ENCODE results near the gene PARN.
"Not testable (repeated sequence)": the region's sequence is repeated elsewhere in the genome, so short reads cannot be mapped to it uniquely, and the experiment has no call there.

The PARN gene

DNA sequence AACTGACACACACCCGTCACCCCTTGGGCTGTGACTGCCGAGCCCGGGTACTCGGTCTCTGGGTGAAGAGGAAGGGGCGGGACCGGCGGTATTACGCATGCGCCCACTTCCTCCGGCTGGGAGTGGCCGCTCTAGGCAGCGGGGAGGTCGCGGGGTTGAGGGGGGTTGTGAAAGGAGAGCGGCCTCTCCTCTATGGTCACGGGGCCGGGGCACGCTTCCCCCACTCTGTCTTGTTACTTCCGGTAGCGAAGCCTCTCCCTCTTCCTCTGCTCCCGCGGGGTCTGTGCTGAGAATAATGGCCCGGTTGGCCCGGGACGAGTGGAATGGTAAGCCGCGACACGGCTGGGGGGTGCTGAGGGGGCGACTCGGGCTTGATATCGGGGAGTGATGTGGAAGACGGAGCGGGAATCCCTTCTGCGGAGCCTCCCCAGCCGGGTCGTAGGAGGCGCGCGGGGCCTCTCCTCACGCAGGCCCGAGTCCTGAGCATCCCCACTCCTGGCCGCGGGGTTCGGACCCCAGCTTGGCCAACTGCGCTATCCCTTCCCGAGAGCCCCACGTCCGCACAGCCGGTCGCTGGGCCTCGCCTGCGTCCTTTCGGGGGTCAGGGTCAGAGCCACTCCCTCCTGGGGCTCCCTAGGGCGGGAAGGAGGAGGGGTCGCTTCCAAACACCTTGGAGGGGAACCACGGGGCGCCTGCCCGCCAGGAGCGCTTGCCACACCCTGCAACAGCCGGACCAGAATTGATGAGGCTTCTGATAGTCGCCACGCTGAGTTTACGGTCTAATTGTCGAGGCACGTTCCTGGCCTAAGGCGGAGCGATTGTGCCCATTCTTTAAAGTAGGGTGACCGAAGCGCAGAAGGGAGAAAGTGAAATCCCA lies 2.9 kb upstream of the PARN start, which contains the start of gene BFAR:
Gene BFAR (plus strand): TSS at position 259 of the 877 bp plus-strand sequence. CDS start 11,396 bp downstream, outside the sequence.
- DNase-seq (ENCODE audit: low read depth in 2 of 2): peak; percentile 99

DNA sequence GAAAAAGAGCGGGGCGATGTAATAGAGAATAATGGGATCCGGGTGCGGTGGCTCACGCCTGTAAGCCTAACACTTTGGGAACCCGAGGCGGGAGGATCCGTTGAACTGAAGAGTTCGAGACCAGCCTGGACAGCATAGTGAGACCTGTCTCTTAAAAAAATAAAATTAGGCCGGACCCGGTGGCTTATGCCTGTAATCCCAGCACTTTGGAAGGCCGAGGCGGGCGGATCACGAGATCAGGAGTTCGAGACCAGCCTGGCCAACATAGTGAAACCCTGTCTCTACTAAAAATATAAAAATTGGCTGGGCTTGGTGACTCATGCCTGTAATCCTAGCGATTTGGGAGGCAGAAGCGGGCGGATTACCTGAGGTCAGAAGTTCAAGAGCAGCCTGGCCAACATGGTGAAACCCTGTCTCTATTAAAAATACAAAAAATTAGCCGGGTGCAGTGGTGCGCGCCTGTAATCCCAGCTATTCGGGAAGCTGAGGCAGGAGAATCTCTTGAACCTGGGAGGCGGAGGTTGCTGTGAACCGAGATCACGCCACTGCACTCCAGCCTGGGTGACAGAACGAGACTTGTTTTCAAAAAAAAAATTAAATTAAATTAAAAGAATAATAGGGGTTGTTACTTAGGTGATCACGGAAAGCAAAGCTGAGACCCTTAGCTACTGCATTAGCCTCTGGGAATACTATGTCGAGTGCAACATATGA lies 715 bp upstream of the PARN start:
- not testable (repeated sequence) for DNase-seq (ENCODE audit: low read depth in 2 of 2)

DNA sequence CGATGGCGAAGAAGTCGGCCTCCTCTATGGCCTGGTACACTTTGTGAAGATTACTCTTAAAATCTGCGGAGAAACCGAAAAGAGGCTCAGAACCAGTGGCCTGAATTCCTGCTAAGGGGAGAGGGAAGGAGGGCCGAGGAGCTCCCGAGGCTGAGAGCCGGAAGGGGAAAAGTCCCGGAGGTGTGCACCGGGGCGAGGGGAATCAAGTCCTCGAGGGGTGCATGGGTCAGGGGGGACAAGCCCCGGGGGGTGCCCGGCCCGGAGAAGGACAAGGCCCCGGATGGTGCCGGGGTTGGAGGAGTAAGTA lies 495 bp downstream of the PARN start:
- no peak for DNase-seq (ENCODE audit: low read depth in 2 of 2)

DNA sequence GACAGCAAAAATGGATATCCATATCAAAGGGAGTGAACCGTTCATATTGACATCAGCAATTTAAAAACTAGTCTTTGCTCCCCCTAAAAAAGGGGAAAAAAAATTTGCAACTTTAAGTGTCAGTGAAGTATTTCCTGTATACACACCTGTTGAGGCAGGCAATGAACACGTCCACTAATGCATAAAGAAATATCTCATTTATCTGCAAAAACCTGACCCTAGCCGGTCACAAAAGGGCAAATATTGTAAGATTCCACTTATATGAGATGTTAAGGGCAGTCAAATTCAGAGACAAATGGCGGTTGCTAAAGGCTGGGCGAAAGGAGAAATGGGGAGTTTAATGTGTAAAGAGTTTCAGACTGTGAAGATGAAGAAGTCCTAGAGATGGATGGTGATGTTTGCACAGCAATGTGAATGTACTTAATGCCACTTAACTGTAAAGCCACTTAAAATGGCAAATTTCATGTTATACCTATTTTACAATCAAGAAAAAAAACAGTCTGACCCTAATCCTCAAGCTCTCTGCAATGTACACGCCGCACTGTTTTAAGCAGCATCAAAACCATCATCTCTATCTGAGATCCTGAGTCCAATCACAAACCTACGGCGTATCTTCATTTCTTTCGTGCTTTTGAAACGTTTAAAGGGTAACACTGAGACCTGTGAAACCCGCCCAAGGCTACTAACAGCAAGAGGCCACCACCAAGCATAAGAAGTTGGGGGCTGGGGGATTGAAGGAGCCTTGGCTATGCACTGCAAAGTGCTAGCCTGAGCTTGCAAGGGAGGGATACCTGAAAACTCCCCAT lies 1.1 kb downstream of the PARN start:
- DNase-seq (ENCODE audit: low read depth in 2 of 2): no peak

DNA sequence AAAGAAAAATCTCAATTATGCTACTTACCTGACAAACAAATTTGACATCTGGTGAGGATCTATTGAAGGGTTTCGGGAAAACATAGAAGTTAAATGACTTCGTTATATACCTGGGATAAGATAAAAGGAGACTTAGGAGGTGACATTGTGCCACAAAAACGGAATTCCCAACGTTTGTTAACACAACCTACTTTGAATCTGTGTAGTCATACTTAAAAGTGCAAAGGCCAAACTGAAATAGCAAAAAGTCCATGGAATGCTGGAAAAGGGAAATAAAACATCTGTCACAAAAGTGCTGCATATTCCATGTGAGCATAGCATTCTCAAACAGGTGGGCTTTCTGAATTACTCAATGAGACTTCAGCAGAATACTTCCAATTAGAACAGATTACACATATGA lies 3.0 kb downstream of the PARN start:
- DNase-seq (ENCODE audit: low read depth in 2 of 2): no peak

DNA sequence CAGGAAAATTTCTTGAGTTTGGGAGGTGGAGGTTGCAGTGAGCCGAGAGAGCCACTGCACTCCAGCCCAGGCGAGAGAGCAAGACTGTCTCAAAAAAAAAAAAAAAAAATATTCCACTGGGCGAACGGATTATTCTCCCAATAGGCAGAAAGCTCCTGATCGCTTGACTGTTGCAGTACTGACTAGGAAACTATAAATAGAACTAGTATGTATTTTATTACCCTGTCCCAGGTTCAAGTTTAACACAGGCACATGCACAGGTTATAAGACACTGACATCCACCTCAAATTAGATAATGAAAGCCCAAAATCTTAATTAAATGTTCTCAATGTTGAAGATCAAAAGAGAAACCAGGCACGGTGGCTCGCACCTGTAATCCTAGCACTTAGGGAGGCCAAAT lies 11.5 kb downstream of the PARN start:
- DNase-seq (ENCODE audit: low read depth in 2 of 2): no peak

DNA sequence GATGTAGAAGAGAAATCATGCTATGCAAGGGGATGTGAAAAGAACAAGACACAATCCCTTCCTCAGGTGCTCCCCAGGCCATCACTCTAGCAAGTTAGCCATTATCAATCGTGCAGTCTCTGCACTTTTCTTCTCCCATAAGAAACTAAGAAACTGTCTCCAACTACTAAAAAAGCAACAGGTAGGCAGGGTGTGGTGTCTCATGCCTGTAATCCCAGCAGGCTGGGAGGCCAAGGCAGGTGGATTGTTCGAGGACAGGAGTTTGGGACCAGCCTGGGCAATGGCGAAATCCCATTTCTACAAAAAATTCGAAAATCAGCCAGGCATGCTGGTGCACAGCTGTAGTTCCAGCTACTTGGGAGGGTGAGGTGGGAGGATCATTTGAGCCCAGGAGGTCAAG lies 13.8 kb downstream of the PARN start:
- no peak for DNase-seq (ENCODE audit: low read depth in 2 of 2)

DNA sequence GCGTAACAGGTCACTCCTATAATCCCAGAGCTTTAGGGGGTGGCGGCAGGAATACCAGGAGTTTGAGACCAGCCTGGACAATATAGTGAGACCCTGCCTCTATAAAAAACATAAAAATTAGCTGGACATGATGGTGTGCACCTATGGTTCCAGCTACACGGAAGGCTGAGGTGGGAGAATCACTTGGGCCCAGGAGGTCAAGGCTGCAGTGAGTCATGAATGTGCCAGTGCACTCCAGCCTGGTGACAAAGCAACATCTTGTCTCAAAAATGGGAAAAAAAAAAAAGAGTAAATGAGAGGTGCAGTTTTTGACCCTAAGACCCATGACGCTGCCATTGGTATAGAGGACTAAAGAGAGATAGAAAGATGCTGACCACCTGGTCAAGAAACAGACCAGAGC lies 16.1 kb downstream of the PARN start:
- DNase-seq (ENCODE audit: low read depth in 2 of 2): no peak

DNA sequence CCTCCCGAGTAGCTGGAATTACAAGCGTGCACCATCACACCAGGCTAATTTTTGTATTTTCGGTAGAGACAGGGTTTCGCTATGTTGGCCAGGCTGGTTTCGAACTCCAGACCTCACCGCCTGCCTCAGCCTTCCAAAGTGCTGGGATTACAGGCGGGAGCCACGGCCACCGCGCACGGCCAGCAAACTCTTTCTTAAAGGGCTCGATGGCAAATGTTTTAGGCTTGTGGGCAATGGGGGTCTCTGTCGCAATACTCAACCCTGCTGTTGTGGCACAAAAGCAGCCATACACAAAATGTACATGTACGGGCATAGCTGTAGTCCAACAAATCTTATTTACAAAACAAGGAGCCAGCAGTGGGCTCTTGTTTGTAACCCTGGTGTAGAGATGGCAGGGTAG lies 18.4 kb downstream of the PARN start:
- DNase-seq (ENCODE audit: low read depth in 2 of 2): no peak

DNA sequence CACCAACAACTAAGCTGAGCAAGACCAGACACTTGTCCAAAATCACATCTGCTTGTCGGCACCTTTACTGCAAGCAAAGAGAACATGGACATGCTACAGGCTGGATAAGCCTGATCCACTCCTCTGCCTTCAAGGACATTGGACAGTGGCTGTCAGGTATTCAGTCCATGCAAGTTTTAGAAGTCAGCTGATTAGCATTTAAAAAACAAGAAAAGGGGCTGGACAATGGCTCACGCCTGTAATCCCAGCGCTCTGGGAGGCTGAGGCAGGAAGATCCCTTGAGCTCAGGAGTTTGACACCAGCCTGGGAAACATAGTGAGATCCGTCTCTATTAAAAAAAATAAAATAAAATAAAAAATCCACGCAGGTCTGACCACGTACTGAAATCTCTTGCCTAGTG lies 20.3 kb downstream of the PARN start:
- no peak for DNase-seq (ENCODE audit: low read depth in 2 of 2)

DNA sequence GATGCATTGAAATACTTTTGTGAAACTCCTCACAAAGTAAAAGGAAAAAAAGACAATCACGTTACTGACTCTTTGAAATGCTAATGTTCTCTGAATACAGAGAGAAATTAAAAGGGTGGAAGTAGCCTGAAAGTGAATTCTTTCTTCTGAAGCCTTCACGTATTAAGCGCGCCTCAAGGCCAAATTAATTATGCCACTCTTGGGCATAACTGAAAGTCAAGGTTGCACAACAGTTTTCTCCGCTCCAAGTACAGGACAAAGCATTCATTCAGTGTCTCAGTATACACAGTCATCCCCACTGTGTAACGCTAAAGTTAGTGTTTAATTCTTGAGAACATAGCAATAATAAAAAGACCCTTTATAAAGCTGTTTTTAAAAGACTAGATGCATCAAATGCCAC lies 21.5 kb downstream of the PARN start:
- DNase-seq (ENCODE audit: low read depth in 2 of 2): no peak

DNA sequence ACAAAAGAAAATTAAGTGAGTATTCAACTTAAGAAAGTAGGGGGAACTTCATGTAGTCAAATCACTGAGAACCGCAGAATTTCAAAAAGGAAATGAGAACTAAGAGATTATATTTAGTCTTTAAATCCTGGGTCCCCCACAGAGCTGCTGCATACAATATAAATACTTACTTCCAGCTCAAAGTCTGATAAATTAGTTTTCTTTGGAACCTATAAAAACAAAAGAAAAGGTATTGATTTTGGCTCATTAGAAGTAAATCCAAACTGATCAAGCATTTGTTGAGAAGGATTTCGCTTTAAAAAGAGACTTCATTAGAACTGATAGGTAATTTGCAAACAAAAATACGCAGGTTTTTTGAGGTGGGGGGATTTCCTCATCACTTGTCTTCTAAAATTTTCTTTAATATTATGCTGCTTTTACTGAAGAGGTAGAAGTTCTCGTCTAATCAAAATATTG lies 21.9 kb downstream of the PARN start:
- no peak for DNase-seq (ENCODE audit: low read depth in 2 of 2)

DNA sequence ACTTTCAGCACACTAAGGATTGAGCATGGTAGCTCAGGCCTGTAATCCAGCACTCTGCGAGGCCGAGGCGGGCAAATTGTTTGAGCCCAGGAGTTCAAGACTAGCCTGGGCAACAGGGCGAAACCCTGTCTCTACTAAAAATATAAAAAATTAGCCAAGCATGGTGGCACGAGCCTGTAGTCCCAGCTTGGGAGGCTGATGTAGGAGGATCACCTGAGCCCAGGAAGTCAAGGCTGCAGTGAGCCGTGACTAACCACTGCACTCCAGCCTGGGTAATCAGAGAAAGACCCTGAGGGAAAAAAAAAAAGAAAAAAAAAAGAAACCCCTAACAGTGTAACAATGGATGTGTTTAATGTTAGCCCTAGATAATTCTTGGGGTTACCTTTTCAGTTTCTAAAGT lies 24.0 kb downstream of the PARN start:
- no peak for DNase-seq (ENCODE audit: low read depth in 2 of 2)

DNA sequence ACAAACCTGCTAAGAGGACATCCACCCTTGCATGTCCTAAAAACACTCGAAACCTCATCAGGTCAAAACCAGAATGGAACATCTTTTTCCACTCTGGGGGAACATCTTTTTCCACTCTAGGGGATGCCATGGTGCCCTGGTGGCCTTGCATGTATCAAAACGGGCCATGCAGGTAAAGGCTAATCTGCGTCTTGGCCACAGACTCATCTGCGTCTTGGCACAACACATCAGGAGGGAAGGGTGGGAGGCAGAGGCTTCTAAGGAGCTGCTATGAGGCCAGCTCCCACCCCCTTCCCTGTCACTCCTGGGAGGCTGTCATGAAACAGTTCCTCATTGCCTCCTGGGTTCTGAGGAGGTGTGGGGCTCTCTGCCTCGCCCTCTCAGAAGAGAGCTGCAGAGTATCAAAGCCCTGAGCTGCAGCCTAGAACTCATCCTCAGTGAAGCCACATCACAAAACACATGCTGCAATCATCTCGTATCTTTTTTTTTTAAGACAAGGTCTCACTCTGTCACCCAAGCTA lies 27.6 kb downstream of the PARN start:
- no peak for DNase-seq (ENCODE audit: low read depth in 2 of 2)

DNA sequence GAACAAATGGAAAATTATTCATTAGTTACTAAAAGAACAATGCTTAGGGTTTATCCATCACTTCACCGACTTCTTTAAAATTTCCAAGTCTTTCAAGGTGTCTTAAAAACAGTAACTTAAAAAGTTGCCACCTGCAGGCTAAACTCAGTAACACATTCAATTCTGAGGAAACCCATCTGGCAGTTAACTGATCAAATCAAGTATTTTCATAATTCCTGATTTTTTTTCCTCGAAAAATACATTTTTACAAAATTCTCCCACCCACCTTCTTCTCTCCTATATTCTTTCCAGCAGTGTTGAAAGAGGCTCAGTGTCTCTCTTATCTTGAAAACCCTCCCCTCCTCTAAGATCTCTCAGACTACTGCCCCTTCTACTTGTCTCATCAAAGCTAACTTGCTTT lies 29.9 kb downstream of the PARN start:
- no peak for DNase-seq (ENCODE audit: low read depth in 2 of 2)

DNA sequence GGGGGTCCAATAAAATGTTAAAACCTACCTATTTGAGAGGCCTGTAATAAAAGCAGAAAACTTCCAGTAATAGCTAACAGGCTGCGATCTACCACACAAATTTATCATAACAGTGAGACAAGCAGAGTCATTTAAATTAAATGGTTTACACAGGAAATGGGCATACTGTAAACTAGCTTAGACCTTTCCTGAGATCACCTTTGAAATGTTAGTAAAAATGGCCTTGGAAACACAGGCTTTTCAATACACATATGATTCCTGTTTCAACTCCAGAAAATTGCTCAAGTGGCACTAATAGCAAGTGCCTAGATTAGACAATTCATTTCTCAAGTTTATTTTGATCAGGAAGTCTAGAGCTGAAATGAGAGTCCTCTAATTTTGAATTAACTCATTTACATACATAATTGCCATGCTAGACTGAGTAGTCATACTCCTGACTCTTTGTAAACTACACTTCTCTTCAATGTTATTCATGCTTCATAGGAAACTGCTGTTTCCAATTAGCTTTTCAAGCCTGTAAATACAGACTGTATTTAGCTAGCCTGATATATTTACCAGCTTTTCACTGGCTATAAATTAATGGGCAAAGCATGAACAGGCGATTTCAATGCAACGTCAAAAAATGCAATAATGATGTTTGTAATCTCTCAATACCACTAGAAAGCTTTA lies 43.3 kb downstream of the PARN start:
- DNase-seq (ENCODE audit: low read depth in 2 of 2): no peak

DNA sequence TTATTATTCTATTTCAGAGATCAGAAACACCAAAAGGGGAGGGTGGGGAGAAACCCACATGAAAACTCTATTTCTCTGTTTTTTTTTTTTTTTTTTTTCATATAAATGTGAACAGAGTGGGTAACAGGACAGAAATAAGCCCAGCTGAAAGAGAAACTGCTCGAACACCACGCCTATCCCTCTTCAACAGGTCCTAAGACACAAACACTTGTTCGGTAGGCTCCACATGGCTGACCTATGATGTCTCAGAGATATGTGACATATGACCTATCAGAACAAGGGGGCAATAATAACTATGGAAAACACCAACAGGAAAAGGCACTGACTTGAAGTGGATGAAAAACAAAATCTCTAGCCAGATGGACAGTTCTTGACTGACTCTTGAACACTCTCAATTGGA lies 44.8 kb downstream of the PARN start:
- no peak for DNase-seq (ENCODE audit: low read depth in 2 of 2)

DNA sequence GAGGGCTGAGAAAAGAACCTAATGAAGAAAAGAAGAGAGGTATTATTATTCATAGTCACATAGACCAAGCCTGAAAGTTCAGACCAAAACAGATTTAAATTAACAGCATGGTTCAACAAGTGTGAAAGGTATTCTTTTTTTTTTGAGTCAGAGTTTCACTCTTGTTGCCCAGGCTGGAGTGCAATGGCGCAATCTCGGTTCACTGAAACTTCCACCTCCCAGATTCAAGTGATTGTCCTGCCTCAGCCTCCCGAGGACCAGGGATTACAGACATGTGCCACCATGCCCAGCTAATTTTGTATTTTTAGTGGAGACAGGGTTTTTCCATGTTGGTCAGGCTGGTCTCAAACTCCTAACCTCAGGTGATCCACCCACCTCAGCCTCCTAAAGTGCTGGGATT lies 49.1 kb downstream of the PARN start:
- not testable (repeated sequence) for DNase-seq (ENCODE audit: low read depth in 2 of 2)

DNA sequence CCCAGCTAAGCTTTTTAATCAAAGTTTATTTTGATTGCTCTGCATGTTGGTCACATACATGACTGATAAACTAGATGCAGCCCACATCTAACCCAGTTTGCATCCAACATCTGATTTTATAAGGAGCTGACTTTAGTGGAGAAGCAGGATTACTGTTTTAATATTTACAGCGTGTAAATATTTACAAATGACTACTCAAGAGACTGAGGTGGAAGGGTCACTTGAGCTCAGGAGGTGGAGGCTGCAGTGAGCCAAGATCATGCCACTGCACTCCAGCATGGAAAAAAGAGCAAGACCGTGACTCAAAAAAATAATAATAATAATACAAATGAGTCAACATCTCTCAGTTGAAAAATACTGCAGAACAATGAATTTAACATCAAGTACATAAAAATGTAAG lies 50.8 kb downstream of the PARN start:
- no peak for DNase-seq (ENCODE audit: low read depth in 2 of 2)

DNA sequence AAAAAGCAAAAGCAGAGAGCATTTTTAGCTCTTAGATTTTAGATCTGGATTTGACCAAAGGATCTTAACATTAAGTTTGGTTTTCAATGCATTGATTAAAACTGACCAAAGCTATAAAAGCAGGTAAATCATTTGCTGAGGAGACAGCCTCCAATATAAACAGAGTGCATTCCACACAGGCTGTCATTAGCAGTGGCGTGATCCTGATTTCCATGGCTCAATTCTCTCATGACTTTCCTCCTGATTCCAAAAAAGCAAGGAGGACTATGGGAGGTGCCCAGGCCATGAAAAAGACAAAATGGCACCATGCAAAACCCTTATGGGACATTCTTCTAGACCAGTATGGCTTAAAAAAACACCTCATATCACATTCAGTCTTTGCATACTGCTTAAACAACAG lies 53.5 kb downstream of the PARN start:
- no peak for DNase-seq (ENCODE audit: low read depth in 2 of 2)

DNA sequence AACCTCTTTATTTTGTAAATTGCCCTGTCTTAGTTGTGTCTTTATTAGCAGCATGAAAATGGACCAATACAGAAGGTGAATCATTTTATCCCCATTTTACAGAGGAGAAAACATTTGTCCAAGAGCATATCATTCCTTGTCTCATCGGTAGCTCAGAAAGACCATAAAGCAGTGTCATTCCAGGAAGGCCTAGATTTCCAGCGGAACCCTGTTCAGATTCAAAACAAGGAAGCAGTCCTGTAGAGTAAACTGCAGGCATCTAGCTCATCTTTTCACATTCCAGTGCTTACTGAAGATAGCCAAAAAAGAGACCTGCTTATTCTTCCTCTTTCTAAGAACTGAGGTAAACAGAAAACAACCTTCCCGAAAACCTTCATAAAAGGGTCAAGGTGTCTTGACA lies 54.0 kb downstream of the PARN start:
- no peak for DNase-seq (ENCODE audit: low read depth in 2 of 2)
